Left colon (tissue), 2 donors: Measurements from ENCODE around the gene SIDT1. TPM values are rescaled to one million over a fixed set of nuclear protein-coding genes. Genes with fewer than 3 reads are reported as not detected.
"Not testable (repeated sequence)": the region's sequence is repeated elsewhere in the genome, so short reads cannot be mapped to it uniquely, and the experiment has no call there.

Experiments
- ATAC-seq: fragments of 200-7000 bp; cut with Tn5 transposase; one replicate; pipeline ENCODE4 v1.9.1; 2020; ENCODE audit warnings: mild to moderate bottlenecking, moderate library complexity
- DNase-seq, 2 donors: peaks; one replicate each; pipeline ENCODE4 v3.0.0-alpha.2; 2020
- intact Hi-C, 2 donors: fragments of 100-400 bp; cut with DNase I in 1 of 2; cut with micrococcal nuclease in 1 of 2; formaldehyde crosslinking; loops; one replicate each; pipeline versions ENCODE4 v1.11.2 to v1.14.0; 2022; cut with DNase I, micrococcal nuclease
- total RNA-seq, 2 donors: library from RNA; stranded (reverse); fragmentation: NEBNext Ultra II Directional; extraction: Animal tissue kit (Norgen Biotek cat#: 25700); gene quantifications; one replicate each; pipeline ENCODE4 v1.2.1, GENCODE V29; 2021
- donor health status: DM: no; HTN: no; CAD: no.
- donor health status: DM: yes; HTN: yes; CAD: no.

The SIDT1 gene
- total RNA-seq, 2 donors from 2014 or later, result 50.8 to 65.7 TPM

- ATAC-seq, result no peak
- DNase-seq, result no peak
- intact Hi-C loops, result loop anchor here in 1 of 2 donors (5.0 kb wide), 1 partner anchor 129 kb away; no protein-coding TSS in a partner anchor
Observed at GRCh38 chr3:113625834-113626233, 93.5 kb downstream of the SIDT1 start.

GRCh38 chr3:113626503-113627371 is 94.4 kb downstream of the SIDT1 start:
- ATAC-seq (peak; percentile 59), DNase-seq (peak in 1 of 2 donors; percentile 55)
- intact Hi-C loops, result loop anchor here in 1 of 2 donors (5.0 kb wide), 1 partner anchor 129 kb away; no protein-coding TSS in a partner anchor

GRCh38 chr3:113628316-113628715 is 96.0 kb downstream of the SIDT1 start:
- intact Hi-C loops, result loop anchor here in 1 of 2 donors (5.0 kb wide), 1 partner anchor 131 kb away; no protein-coding TSS in a partner anchor
- DNase-seq (no peak), ATAC-seq (no peak)

- intact Hi-C loops, result loop anchor here in 1 of 2 donors (5.0 kb wide), 1 partner anchor 131 kb away; no protein-coding TSS in a partner anchor
- DNase-seq, result no peak
- no peak for ATAC-seq
Observed at GRCh38 chr3:113628788-113629187, 96.4 kb downstream of the SIDT1 start.

GRCh38 chr3:113629584-113630421 is 97.4 kb downstream of the SIDT1 start:
- peak; percentile 73 for ATAC-seq
- DNase-seq, result peak in 1 of 2 donors; percentile 14
- intact Hi-C loops, result loop anchor here in 1 of 2 donors (5.0 kb wide), 1 partner anchor 133 kb away; no protein-coding TSS in a partner anchor

- intact Hi-C loops, result no loop called here
- no peak for ATAC-seq
- no peak for DNase-seq
Observed at GRCh38 chr3:113630956-113631542, 98.7 kb downstream of the SIDT1 start.

GRCh38 chr3:113631573-113631972 is 99.2 kb downstream of the SIDT1 start:
- intact Hi-C loops, result no loop called here
- peak; percentile 41 for ATAC-seq
- DNase-seq, result peak in 1 of 2 donors; percentile 35

- DNase-seq, result no peak
- ATAC-seq, result peak; percentile 69
Observed at GRCh38 chr3:113634782-113635474, 102.6 kb downstream of the SIDT1 start.

GRCh38 chr3:113636034-113636433 is 103.7 kb downstream of the SIDT1 start:
- intact Hi-C loops, DNase-seq, ATAC-seq: not testable (repeated sequence)

More at GRCh38 chr3:113634782-113635474, 102.6 kb downstream of the SIDT1 start:
- intact Hi-C loops, result no loop called here

GRCh38 chr3:113637756-113638155 is 105.4 kb downstream of the SIDT1 start:
- ATAC-seq (no peak), DNase-seq (no peak)
- intact Hi-C loops, result no loop called here

- DNase-seq (no peak), ATAC-seq (no peak)
- intact Hi-C loops, result no loop called here
Observed at GRCh38 chr3:113638910-113639309, 106.6 kb downstream of the SIDT1 start.

- no peak for DNase-seq
- no peak for ATAC-seq
- intact Hi-C loops, result no loop called here
Observed at GRCh38 chr3:113643583-113643982, 111.2 kb downstream of the SIDT1 start.

GRCh38 chr3:113648524-113648923 is 116.2 kb downstream of the SIDT1 start:
- intact Hi-C loops, result no loop called here
- ATAC-seq, result no peak
- no peak for DNase-seq

GRCh38 chr3:113649174-113649845 is 117.0 kb downstream of the SIDT1 start:
- DNase-seq (no peak), ATAC-seq (no peak)
- intact Hi-C loops, result no loop called here

GRCh38 chr3:113654310-113654709 is 122.0 kb downstream of the SIDT1 start:
- intact Hi-C loops, result no loop called here
- DNase-seq (no peak), ATAC-seq (no peak)

- ATAC-seq (peak; percentile 60), DNase-seq (no peak)
- intact Hi-C loops, result no loop called here
Observed at GRCh38 chr3:113654851-113655250, 122.5 kb downstream of the SIDT1 start.

- intact Hi-C loops, result no loop called here
- no peak for ATAC-seq
- no peak for DNase-seq
Observed at GRCh38 chr3:113658107-113658506, 125.8 kb downstream of the SIDT1 start.

- ATAC-seq (peak; percentile 16), DNase-seq (no peak)
Observed at GRCh38 chr3:113659101-113659541, 126.8 kb downstream of the SIDT1 start.

More at GRCh38 chr3:113659101-113659541, 126.8 kb downstream of the SIDT1 start:
- intact Hi-C loops, result no loop called here
